GM18909 (cell line): Measurements from ENCODE around the gene MRPL19.
"Not testable (repeated sequence)": the region's sequence is repeated elsewhere in the genome, so short reads cannot be mapped to it uniquely, and the experiment has no call there.

Experiments
- ATAC-seq: cut with Tn5 transposase; IDR thresholded peaks from one replicate; pipeline ENCODE4 v1.9.1; 2021; ENCODE audit warnings: mild to moderate bottlenecking; ENCODE audit not compliant: unreplicated experiment, poor library complexity

Gene MRPL19

GRCh38 chr2:75656563-75656962 is 10.0 kb downstream of the MRPL19 start:
- ATAC-seq, result no peak

DNA sequence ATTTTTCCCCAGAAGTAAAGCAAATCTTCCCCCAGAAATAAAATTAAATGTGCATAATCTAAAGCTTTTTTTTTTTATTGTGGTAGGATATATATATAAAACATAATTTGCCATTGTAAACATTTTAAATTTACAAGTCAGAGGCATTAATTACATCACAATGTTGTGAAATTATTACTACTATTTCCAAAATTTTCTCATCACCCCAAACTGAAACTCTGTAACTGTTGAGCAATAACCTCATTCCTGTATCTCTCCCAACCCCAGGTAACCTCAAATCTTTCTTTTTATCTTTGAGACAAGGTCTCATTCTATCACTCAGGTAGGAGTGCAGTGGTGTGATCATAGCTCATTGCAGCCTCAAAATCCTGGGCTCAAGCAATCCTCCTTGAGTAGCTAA is 11.2 kb downstream of the MRPL19 start:
- ATAC-seq, result no peak

- ATAC-seq, result no peak
Measured at GRCh38 chr2:75666911-75667310, 20.3 kb downstream of the MRPL19 start.

GRCh38 chr2:75667884-75668283 is 21.3 kb downstream of the MRPL19 start:
- ATAC-seq, result no peak

- ATAC-seq, result not testable (repeated sequence)
Measured at GRCh38 chr2:75675423-75675822, 28.8 kb downstream of the MRPL19 start.

GRCh38 chr2:75675908-75676307 is 29.3 kb downstream of the MRPL19 start:
- no peak for ATAC-seq

- no peak for ATAC-seq
Measured at GRCh38 chr2:75676464-75676863, 29.9 kb downstream of the MRPL19 start.

- ATAC-seq, result no peak
Measured at GRCh38 chr2:75679556-75679955, 33.0 kb downstream of the MRPL19 start.

DNA sequence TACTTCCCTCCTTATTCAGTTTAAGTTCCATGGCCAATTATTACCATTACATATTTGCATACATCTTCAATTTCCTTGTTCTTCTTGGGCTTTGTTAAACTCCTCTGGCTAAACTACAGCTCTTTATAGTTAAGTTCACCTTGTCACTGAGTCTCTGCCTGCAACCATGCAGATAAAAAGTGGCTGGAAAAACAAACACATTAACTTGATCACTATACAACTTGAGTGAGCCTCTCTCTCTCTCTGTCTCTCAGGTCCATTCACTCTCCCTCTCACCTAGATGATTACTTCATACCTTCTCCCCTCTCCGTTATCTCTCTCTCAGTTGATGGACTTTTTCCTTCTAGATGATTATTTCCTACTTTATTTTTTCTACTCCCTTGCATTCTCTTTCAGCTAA is 33.8 kb downstream of the MRPL19 start:
- no peak for ATAC-seq

DNA sequence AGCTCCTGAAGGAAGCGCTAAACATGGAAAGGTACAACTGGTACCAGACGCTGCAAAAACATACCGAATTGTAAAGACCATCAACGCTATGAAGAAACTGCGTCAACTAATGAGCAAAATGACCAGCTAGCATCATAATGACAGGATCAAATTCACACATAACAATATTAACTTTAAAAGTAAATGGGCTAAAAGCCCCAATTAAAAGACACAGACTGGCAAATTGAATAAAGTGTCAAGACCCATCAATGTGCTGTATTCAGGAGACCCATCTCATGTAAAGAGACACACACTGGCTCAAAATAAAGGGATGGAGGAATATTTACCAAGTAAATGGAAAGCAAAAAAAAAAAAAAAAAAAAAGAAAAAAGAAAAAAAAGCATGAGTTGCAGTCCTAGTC is 36.8 kb downstream of the MRPL19 start:
- not testable (repeated sequence) for ATAC-seq

- no peak for ATAC-seq
Measured at GRCh38 chr2:75688196-75688595, 41.6 kb downstream of the MRPL19 start.

DNA sequence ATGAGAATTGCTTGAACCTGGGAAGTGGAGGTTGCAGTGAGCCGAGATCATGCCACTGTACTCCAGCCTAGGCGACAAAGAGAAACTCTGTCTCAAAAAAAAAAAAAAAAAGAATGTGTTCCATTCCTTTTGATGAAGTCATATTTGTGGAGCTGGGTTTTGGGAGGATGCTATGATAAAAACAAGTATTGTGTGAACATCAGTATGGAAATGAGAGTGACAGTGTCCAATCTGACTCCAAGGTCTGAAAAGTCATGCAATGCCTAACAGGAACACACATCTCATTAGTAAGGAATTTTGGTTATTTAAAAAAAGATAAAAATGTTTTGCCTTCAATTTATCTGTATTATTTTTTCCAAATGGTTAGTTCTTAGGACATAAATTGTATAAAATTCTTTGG is 52.3 kb downstream of the MRPL19 start:
- ATAC-seq, result no peak

DNA sequence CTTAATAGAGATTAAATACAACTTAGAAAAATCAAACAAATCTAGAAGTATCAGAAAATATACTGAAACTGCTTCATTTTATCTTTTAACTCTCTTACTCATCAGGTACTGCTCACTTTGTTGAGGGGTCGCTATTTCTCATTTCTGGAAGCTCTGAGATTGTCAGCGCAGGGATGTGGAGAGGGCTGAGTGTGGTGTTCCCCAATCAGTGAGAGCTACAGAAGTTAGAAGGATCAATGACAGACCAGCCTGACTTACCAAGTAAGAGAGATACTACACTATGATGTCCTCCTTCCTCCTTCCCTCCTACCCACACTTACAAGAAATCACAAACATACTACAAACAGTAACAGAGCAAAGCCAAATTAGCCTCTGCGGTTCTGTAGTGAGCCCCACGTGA is 56.0 kb downstream of the MRPL19 start:
- no peak for ATAC-seq

- ATAC-seq, result no peak
Measured at GRCh38 chr2:75703589-75704287, 57.2 kb downstream of the MRPL19 start.

- no peak for ATAC-seq
Measured at GRCh38 chr2:75705921-75706320, 59.3 kb downstream of the MRPL19 start.

DNA sequence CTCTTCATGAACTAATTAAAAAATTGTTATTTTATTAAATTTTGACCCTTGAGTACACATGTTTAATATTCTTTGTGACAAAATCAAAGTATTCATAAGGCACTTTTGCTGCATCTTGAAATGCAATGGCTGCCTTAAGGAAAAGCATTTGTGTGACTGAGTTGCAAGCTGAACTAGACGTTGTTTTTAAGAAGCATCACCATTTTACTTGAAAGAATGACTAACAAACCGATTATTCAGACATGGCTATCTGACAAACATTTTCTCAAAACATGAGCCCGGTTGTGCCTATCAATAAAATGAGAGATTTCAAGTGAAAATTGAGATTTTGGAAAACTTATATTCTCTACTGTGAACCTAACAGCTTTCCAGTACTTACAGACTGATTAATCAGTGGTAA is 61.3 kb downstream of the MRPL19 start:
- ATAC-seq, result no peak

- ATAC-seq, result no peak
Measured at GRCh38 chr2:75709297-75709696, 62.7 kb downstream of the MRPL19 start.

DNA sequence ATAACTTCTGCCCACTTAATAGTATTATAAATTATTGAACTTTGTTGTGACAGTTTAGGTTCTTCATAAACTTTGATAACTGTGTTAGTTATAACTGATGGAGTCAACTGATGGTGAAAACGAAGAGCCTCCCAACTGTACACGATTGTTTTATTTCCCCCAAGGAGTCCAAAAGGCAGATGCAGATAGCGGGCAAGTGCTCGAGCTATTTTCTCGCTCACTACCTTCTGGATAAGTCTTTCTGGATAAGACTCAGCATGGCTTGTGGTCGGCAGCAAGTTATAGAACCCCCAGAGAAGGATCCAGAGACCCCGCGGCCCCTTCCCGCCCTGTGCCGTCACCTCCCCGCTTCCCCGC is 63.6 kb downstream of the MRPL19 start:
- ATAC-seq, result no peak

GRCh38 chr2:75710577-75711253 is 64.1 kb downstream of the MRPL19 start, which contains the start of gene GCFC2:
Gene GCFC2, minus strand, starts transcription at chr2:75710915. Its CDS starts 60 bp downstream, at chr2:75710855.
- ATAC-seq, result peak; percentile 94

- not testable (repeated sequence) for ATAC-seq
Measured at GRCh38 chr2:75711590-75711989, 65.0 kb downstream of the MRPL19 start.

- no peak for ATAC-seq
Measured at GRCh38 chr2:75716406-75716805, 69.8 kb downstream of the MRPL19 start.

DNA sequence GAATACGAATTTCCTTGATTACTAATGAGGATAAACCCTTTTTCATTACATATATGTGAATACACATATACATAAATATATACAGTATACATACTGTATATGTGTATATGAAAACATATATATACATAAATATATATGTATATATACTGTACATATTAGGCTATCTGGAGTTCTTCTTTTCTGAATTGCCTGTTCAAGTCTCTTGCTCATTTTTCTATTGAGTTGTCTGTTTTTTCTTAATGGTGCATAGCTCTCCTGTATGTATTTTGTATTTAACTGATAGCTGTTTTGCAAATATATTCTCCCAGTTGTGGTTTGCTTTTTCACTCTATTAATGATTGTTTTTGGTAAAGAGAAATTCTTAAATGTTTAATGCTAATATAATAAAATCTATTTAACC is 73.0 kb downstream of the MRPL19 start:
- ATAC-seq, result no peak
